ENCODE results near the gene DCK. TPM values are rescaled to one million over a fixed set of nuclear protein-coding genes. Genes with fewer than 3 reads are reported as not detected.

The DCK gene
- total and polyA plus RNA-seq, 9 of the 15 experiments (the other 6 are each of a cell fraction or from before 2014, with no cell fraction given), result 11.3 to 25.8 (median 19.6) TPM

GRCh38 chr4:70993181-70994068 is at the start of gene DCK (continued):
- no peak for TF ChIP-seq ZNF253 (CRISPR knock-in tag; conservative IDR thresholded peaks at IDR 0.05)
- no peak for TF ChIP-seq ZNF217 (CRISPR knock-in tag; IDR thresholded peaks at IDR 0.05)
- no peak for TF ChIP-seq ZNF778 (CRISPR knock-in tag; IDR thresholded peaks at IDR 0.05)
- no peak for TF ChIP-seq PTRF (tag; IDR thresholded peaks at IDR 0.05)
- TF ChIP-seq ARID2 (IDR thresholded peaks at IDR 0.05), result no peak
- TF ChIP-seq PHB2 (IDR thresholded peaks at IDR 0.05; ENCODE audit: low read depth), result no peak
- TF ChIP-seq, protein P1, sequence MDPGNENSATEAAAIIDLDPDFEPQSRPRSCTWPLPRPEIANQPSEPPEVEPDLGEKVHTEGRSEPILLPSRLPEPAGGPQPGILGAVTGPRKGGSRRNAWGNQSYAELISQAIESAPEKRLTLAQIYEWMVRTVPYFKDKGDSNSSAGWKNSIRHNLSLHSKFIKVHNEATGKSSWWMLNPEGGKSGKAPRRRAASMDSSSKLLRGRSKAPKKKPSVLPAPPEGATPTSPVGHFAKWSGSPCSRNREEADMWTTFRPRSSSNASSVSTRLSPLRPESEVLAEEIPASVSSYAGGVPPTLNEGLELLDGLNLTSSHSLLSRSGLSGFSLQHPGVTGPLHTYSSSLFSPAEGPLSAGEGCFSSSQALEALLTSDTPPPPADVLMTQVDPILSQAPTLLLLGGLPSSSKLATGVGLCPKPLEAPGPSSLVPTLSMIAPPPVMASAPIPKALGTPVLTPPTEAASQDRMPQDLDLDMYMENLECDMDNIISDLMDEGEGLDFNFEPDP (CRISPR knock-in tag; IDR thresholded peaks at IDR 0.05), result no peak
- TF ChIP-seq SMAD4 (CRISPR knock-in tag; conservative IDR thresholded peaks at IDR 0.05), result peak; percentile 96
- TF ChIP-seq FOXM1 (IDR thresholded peaks at IDR 0.05; ENCODE audit: low read depth), result no peak
- TF ChIP-seq FOXM1 (CRISPR knock-in tag; IDR thresholded peaks at IDR 0.05; ENCODE audit: low read depth), result no peak
- no peak for TF ChIP-seq CHCHD3 (CRISPR knock-in tag; IDR thresholded peaks at IDR 0.05)
- no peak for TF ChIP-seq ZFPM2 (CRISPR knock-in tag; IDR thresholded peaks at IDR 0.05)
- TF ChIP-seq, protein P2, sequence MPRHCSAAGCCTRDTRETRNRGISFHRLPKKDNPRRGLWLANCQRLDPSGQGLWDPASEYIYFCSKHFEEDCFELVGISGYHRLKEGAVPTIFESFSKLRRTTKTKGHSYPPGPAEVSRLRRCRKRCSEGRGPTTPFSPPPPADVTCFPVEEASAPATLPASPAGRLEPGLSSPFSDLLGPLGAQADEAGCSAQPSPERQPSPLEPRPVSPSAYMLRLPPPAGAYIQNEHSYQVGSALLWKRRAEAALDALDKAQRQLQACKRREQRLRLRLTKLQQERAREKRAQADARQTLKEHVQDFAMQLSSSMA (CRISPR knock-in tag; IDR thresholded peaks at IDR 0.05), result peak; percentile 56; the same call in 1 of the 2 replicates
- 0 out of 2 replicates have a peak, but pooled peaks have one; percentile 9 for TF ChIP-seq ZNF263 (CRISPR knock-in tag; IDR thresholded peaks at IDR 0.05; ENCODE audit: borderline replicate concordance)
- no peak for TF ChIP-seq LEF1 (IDR thresholded peaks at IDR 0.05)
- peak; percentile 95; the same call in 1 of the 2 replicates for TF ChIP-seq ZNF395 (CRISPR knock-in tag; IDR thresholded peaks at IDR 0.05)
- no peak for TF ChIP-seq POLR3A (IDR thresholded peaks at IDR 0.05; ENCODE audit: borderline replicate concordance, extremely low read depth, insufficient read depth, insufficient read length)
- TF ChIP-seq, protein P3, sequence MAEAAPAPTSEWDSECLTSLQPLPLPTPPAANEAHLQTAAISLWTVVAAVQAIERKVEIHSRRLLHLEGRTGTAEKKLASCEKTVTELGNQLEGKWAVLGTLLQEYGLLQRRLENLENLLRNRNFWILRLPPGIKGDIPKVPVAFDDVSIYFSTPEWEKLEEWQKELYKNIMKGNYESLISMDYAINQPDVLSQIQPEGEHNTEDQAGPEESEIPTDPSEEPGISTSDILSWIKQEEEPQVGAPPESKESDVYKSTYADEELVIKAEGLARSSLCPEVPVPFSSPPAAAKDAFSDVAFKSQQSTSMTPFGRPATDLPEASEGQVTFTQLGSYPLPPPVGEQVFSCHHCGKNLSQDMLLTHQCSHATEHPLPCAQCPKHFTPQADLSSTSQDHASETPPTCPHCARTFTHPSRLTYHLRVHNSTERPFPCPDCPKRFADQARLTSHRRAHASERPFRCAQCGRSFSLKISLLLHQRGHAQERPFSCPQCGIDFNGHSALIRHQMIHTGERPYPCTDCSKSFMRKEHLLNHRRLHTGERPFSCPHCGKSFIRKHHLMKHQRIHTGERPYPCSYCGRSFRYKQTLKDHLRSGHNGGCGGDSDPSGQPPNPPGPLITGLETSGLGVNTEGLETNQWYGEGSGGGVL (CRISPR knock-in tag; IDR thresholded peaks at IDR 0.05), result no peak
- no peak for TF ChIP-seq MAFG (tag; conservative IDR thresholded peaks at IDR 0.05)
- peak; percentile 54; the same call in 1 of the 2 replicates for TF ChIP-seq HCFC1 (IDR thresholded peaks at IDR 0.05; ENCODE audit: low read depth, low read length)
- TF ChIP-seq MLLT1 (IDR thresholded peaks at IDR 0.05), result 0 out of 4 replicates have a peak, but pooled peaks of 1 of the 2 experiments have one; percentile 23
- no peak for TF ChIP-seq JUNB (CRISPR knock-in tag; conservative IDR thresholded peaks at IDR 0.05)
